HG02571 (cell line): Measurements from ENCODE around the gene AURKA.

Experiments
- ATAC-seq: cut with Tn5 transposase; IDR thresholded peaks from one replicate; pipeline ENCODE4 v1.9.1; 2021; ENCODE audit warnings: mild to moderate bottlenecking, moderate library complexity; ENCODE audit not compliant: unreplicated experiment

Gene AURKA

GRCh38 chr20:56392132-56392880 lies at the start of gene AURKA, which contains the start of gene CSTF1:
AURKA (minus strand) TSS chr20:56392215; CDS start chr20:56388197, 4,018 bp downstream.
CSTF1 (plus strand) TSS chr20:56392645; CDS start chr20:56395553, 2,908 bp downstream.
- peak; percentile 93 for ATAC-seq

DNA sequence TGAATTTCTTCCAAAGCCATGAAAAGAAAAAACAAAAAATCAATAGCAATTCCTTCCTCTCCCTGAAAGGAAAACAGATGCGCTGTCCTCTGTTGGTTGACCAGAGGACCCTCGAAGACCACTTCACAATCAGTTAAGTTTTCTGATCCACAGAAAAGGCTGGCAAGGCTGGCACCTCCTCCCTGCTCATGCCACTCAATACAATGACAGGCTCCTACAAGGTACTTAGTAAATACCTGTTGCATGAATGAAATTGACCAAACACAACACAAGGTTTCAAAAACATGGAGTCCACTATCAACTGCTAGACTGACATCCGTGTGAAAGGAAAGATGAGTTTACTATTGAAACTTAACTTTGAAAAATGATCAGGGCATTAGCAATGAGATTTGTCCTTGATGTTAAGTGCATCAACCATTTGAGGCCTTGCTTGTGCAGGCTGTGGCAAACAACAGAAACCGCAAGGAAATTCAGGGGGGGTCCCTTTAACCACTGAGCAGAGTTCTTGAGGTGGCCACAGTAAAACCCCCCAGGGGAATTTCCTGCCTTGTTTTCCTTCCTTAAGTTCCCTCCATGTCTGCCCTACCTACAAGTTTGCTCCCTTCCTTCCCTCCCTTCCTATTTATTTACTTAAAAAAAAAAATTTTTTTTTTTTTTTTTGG lies 48.5 kb upstream of the AURKA start:
- no peak for ATAC-seq

DNA sequence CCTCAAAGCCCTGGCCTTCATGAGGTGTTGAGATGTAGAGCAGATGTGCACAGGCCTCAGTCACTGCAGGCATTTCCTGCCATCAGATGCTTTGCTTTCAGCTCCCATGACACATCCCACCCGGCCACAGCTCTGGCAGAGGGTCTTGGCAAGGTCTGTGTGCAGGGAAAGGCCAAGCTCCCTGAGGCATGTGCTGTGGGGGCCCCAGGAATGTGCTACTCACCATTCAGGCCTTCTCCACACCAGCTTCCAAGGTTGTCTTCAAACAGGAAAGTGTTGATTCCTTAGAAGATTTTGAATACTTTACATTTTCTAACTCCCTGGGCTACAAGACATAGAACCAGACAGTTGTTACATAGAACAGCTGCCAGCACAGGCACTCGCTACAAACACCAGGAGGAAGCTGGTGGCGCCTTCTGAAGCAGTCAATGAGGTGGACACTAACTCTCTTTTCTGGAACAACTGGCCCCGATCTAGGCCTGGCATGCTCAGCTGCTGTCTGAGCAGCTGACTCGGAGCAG lies 47.8 kb upstream of the AURKA start:
- no peak for ATAC-seq

DNA sequence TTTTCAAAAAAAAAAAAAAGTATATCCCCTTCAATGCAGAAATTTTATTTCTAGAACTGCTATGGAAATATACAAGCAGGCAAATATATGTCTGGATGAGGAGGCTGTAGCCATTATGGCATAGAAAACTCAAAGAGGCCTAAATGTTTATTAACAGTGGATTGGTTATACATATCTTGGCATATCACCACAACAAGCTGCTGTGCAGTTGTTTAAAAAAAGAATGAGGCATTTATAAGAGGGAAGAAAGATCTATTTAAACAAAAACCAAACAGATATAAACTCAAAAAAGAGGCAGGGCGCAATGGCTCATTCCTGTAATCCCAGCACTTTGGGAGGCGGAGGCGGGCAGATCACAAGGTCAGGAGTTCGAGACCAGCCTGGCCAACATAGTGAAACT lies 46.3 kb upstream of the AURKA start:
- ATAC-seq = no peak

- ATAC-seq = no peak
Observed at GRCh38 chr20:56437196-56437960, 45.4 kb upstream of the AURKA start.

DNA sequence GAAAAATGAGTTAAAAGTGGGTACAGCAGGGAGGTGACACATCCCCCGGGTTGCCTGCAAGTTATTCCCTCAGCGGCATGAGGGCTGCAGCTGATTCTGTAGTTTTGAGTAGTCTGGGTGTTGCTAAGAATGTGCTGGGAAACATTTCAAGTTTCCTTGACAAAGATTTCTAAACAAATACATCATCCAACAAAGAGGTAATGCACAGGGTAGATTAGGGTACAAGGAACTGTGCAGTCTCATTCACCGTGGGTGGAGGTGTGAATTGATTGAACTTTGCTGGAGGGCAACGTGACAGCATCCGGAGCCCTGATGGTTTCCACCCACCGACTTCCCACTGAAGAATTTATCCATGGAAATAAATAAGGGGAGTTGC lies 41.9 kb upstream of the AURKA start:
- no peak for ATAC-seq

- ATAC-seq = no peak
Observed at GRCh38 chr20:56433221-56433879, 41.3 kb upstream of the AURKA start.

DNA sequence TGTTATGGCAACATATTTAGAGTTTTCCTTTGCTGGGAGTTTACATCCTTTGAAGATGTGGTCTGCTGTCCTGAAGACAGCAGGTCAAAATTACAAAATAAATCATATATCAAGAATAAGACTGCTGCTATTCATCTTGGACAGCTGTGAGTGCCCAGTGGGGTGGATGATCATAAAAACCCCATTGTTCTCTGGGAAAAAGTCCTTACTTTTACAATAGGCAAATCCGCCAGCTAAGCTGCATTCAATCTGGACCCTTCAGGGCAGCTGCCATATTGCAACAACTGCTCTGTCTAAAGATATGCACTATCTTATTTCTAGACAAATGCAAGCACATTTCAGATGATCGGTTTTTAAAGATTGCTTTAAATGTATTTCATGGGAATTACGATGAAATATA lies 39.5 kb upstream of the AURKA start:
- no peak for ATAC-seq

- no peak for ATAC-seq
Observed at GRCh38 chr20:56430957-56431356, 38.9 kb upstream of the AURKA start.

- ATAC-seq = no peak
Observed at GRCh38 chr20:56430461-56430860, 38.4 kb upstream of the AURKA start.

DNA sequence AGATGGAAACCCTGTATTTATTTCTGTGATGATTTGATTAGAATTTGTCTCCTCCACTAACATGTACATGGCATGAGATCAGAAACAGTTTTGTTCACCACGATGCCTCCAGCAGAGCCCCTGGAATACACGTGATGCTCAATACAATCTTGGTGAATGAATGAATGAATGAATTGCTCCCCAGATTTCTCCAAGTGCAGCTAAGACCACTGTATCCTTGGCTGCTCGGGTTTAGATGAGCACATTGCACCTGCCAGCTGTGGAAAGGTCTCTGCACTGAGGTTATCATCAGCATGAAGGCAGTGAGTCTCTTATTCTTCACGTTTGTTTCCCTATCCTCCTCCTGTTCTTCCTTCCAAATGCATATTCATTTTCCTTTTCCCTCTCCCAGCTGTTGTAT lies 37.9 kb upstream of the AURKA start:
- ATAC-seq = no peak

DNA sequence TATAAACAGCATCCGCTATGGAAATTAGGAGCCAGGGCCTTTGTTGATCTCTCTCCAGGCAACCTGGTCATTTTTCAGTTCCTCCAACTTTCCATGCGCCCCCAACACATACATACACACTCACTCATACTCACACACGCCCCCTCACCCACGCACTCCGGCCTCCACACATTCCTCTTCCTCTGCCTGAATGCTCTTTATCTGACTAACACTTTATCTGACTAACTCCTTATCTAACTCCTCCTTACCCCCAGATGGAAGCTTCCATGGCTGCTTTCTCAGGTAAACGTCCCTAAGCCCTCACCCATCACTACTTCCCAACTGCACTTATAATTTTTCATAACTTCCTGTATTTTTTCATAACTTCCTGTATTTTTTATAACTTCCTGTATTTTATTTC lies 37.5 kb upstream of the AURKA start:
- no peak for ATAC-seq

GRCh38 chr20:56428881-56429280 lies 36.9 kb upstream of the AURKA start:
- ATAC-seq = no peak

- ATAC-seq = no peak
Observed at GRCh38 chr20:56428410-56428809, 36.4 kb upstream of the AURKA start.

- ATAC-seq = no peak
Observed at GRCh38 chr20:56427797-56428196, 35.8 kb upstream of the AURKA start.

- ATAC-seq = no peak
Observed at GRCh38 chr20:56426926-56427325, 34.9 kb upstream of the AURKA start.

GRCh38 chr20:56426026-56426425 lies 34.0 kb upstream of the AURKA start:
- no peak for ATAC-seq

GRCh38 chr20:56424931-56425330 lies 32.9 kb upstream of the AURKA start:
- no peak for ATAC-seq

GRCh38 chr20:56423886-56424285 lies 31.9 kb upstream of the AURKA start:
- ATAC-seq = no peak

DNA sequence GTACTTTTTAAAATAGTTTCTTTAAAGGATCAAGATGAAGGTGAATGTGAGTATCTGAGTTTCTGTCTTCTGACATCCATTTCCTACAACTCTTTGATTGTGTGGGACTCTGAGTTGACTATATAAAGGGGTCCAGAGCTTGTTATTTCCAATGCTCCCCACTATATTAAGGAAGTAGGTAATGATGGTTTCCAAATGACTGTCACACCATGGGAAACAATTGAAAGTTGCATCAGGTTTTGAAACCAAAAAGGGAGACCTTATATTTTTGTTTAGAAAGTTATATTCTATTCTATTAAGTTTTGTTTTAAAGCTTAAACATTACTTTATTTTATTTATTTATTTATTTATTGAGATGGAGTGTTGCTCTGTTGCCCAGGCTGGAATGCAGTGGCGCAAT lies 31.2 kb upstream of the AURKA start:
- no peak for ATAC-seq

- ATAC-seq = no peak
Observed at GRCh38 chr20:56422824-56423189, 30.8 kb upstream of the AURKA start.
